PC-3 (cell line): ENCODE measurements around the gene SLC2A2. TPM values are rescaled to one million over a fixed set of nuclear protein-coding genes. Genes with fewer than 3 reads are reported as not detected.

Experiments
- ATAC-seq: fragments of 200-7000 bp; cut with Tn5 transposase; 2 replicates; pipeline ENCODE4 v1.9.1; 2020; ENCODE audit warnings: mild to moderate bottlenecking, moderate library complexity
- BruUV-seq: library from RNA; stranded (reverse); fragments of 400-500 nt; replicated peaks from 2 replicates; lab custom pipeline; 2021; lab: Mats Ljungman, UMichigan
- CTCF ChIA-PET: fragments of 300-600 bp; sonication (Branson Sonifier 250); formaldehyde crosslinking; loops from one replicate; lab custom pipeline; 2022; ENCODE audit warnings: antibody characterized with exemption; lab: Charles Lee
- POLR2A ChIA-PET: fragments of 300-600 bp; sonication (Branson Sonifier 250); formaldehyde crosslinking; loops from one replicate; lab custom pipeline; 2022; ENCODE audit warnings: antibody characterized with exemption; ENCODE audit not compliant: unreplicated experiment; lab: Charles Lee
- DNase-seq: peaks from one replicate; pipeline ENCODE4 v3.0.0-alpha.2; 2015
- H2AFZ ChIP-seq: fragments of 300-600 bp; sonication (generic); 2 replicates; pipeline ENCODE4 v1.6.0; 2016; ENCODE audit warnings: antibody characterized with exemption, low read length
- H3F3A ChIP-seq: fragments of 300-600 bp; sonication (generic); one replicate; pipeline ENCODE4 v1.6.0; 2017; ENCODE audit warnings: antibody characterized with exemption, low read length, control low read depth, mild to moderate bottlenecking; ENCODE audit not compliant: unreplicated experiment
- H3K27ac ChIP-seq: fragments of 300-600 bp; sonication (generic); 2 replicates; pipeline ENCODE4 v1.5.1; 2016; ENCODE audit warnings: mild to moderate bottlenecking, low read length
- H3K27me3 ChIP-seq: fragments of 300-600 bp; sonication (generic); 2 replicates; pipeline ENCODE4 v1.6.1; 2016; ENCODE audit warnings: low read length, mixed read lengths
- H3K36me3 ChIP-seq: fragments of 300-600 bp; sonication (generic); 2 replicates; pipeline ENCODE4 v1.6.1; 2016; ENCODE audit warnings: low read depth, mixed run types, low read length, mixed read lengths
- H3K4me1 ChIP-seq: fragments of 300-600 bp; sonication (generic); 2 replicates; pipeline ENCODE4 v1.5.1; 2016; ENCODE audit warnings: low read length; ENCODE audit not compliant: insufficient read depth
- H3K4me2 ChIP-seq: fragments of 300-600 bp; sonication (generic); 2 replicates; pipeline ENCODE4 v1.6.0; 2016; ENCODE audit warnings: low read length
- H3K4me3 ChIP-seq: fragments of 300-600 bp; sonication (generic); 2 replicates; pipeline ENCODE4 v1.5.1; 2016; ENCODE audit warnings: mild to moderate bottlenecking, low read length, mixed read lengths
- H3K79me2 ChIP-seq: fragments of 300-600 bp; sonication (generic); 2 replicates; pipeline ENCODE4 v1.6.1; 2017; ENCODE audit warnings: low read length, mixed read lengths
- H3K9ac ChIP-seq: fragments of 300-600 bp; sonication (generic); 2 replicates; pipeline ENCODE4 v1.6.0; 2016; ENCODE audit warnings: mild to moderate bottlenecking, low read length
- H3K9me2 ChIP-seq: fragments of 300-600 bp; sonication (generic); replicated peaks from 2 replicates; pipeline ENCODE4 v1.6.1; 2016; ENCODE audit warnings: mixed run types, low read length, mixed read lengths
- H3K9me3 ChIP-seq: fragments of 300-600 bp; sonication (generic); 2 replicates; pipeline ENCODE4 v1.6.1; 2016; ENCODE audit warnings: low read length, mixed read lengths
- H4K20me1 ChIP-seq: fragments of 300-600 bp; sonication (generic); 2 replicates; pipeline ENCODE4 v1.6.1; 2016; ENCODE audit warnings: low read length, mixed read lengths
- EZH2 ChIP-seq: fragments of 300-600 bp; sonication (generic); IDR thresholded peaks from one replicate; pipeline ENCODE4 v1.6.1; 2017; ENCODE audit warnings: antibody characterized with exemption, mild to moderate bottlenecking, low read length; ENCODE audit not compliant: unreplicated experiment
- EZH2phosphoT487 ChIP-seq: fragments of 300-600 bp; sonication (generic); IDR thresholded peaks from 2 replicates; pipeline ENCODE4 v1.6.1; 2018; ENCODE audit warnings: mild to moderate bottlenecking, antibody characterized with exemption, low read length, borderline replicate concordance
- intact Hi-C: fragments of 100-400 bp; cut with micrococcal nuclease; formaldehyde crosslinking; loops from 2 replicates; pipeline ENCODE4 v1.9.0; 2023
- total RNA-seq: library from RNA; depleted of rRNA; stranded (reverse); fragments of >200 nt; gene quantifications from 2 replicates; pipeline ENCODE4 v1.2.3, GENCODE V29; 2014
- TF ChIP-seq, protein P1 (sequence below): fragments of 300-600 bp; sonication (generic); conservative IDR thresholded peaks from 2 replicates; pipeline ENCODE4 v1.5.1; 2017; ENCODE audit warnings: antibody characterized with exemption, low read depth, mild to moderate bottlenecking, low read length

Gene SLC2A2
- total RNA-seq, 1 experiment from 2014 or later = not detected

DNA sequence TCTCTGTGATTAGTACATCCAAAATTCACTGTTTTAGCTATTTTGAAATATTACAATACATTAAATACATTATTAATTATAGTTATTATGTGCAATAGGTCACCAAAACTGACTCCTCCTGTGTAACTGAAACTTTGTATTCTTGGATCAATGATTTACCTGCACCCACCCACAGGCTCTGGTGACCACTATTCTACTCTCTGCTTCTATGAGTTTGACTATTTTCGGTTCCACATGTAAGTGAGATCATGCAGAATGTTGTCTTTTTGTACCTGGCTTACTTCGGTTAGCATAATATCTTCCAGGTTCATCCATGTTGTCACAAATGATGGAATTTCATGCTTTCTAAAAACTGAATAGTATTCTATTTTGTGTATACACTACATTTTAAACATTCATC, 43.8 kb downstream of the SLC2A2 start:
- Histone ChIP-seq H3K27me3 (no peaks in the 10 kb centered on the region), H3K9ac (no peak overlapping the region), H3K9me2 (no peaks in the 10 kb centered on the region), H3K9me3 (no peaks in the 10 kb centered on the region), H3K4me2 (no peak overlapping the region), H3K4me3 (no peak overlapping the region), H3F3A (no peaks in the 10 kb centered on the region), H3K36me3 (no peaks in the 10 kb centered on the region), H2AFZ (no peak overlapping the region), H3K27ac (no peak overlapping the region), H3K4me1 (no peaks in the 10 kb centered on the region), H3K79me2 (no peaks in the 10 kb centered on the region), H4K20me1 (no peaks in the 10 kb centered on the region)
- intact Hi-C loops = no loop called here
- no TSS peak for BruUV-seq
- CTCF ChIA-PET = no interaction called here
- POLR2A ChIA-PET = no interaction called here
- DNase-seq = no peak
- TF ChIP-seq EZH2 = no peak
- no peak for TF ChIP-seq EZH2phosphoT487
- TF ChIP-seq, protein P1, sequence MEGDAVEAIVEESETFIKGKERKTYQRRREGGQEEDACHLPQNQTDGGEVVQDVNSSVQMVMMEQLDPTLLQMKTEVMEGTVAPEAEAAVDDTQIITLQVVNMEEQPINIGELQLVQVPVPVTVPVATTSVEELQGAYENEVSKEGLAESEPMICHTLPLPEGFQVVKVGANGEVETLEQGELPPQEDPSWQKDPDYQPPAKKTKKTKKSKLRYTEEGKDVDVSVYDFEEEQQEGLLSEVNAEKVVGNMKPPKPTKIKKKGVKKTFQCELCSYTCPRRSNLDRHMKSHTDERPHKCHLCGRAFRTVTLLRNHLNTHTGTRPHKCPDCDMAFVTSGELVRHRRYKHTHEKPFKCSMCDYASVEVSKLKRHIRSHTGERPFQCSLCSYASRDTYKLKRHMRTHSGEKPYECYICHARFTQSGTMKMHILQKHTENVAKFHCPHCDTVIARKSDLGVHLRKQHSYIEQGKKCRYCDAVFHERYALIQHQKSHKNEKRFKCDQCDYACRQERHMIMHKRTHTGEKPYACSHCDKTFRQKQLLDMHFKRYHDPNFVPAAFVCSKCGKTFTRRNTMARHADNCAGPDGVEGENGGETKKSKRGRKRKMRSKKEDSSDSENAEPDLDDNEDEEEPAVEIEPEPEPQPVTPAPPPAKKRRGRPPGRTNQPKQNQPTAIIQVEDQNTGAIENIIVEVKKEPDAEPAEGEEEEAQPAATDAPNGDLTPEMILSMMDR = no peak
- ATAC-seq = no peak

DNA sequence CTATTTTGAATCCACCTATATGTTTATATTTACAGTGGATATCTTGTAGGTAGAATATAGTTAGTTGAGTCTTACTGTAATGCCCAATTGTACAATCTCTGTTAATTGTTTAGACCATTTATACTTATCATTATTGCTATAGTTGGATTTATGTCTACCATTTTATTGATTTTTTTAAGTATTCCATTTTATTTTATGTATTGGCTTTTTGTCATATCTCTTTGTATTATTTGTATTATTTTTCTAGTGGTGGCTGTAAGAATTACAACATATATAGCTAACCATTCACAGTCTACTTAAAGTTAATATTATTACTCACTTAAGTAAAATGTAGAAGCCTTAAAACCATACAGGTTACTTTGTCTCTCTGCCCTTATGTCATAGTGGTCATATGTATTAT, 46.1 kb downstream of the SLC2A2 start:
- no peak for ATAC-seq

More for the DNA sequence above, 46.1 kb downstream of the SLC2A2 start:
- DNase-seq = no peak
- TF ChIP-seq EZH2 (no peak), EZH2phosphoT487 (no peak)
- TF ChIP-seq, protein P1 = peak; percentile 37; the same call in 1 of the 2 replicates
- no peaks in the 10 kb centered on the region for H4K20me1 ChIP-seq
- H2AFZ ChIP-seq = no peak overlapping the region
- H3K4me1 ChIP-seq = no peaks in the 10 kb centered on the region
- CTCF ChIA-PET = no interaction called here
- H3K9ac ChIP-seq = no peak overlapping the region
- no peak overlapping the region for H3K4me2 ChIP-seq
- no peaks in the 10 kb centered on the region for H3F3A ChIP-seq
- H3K27ac ChIP-seq = no peak overlapping the region
- H3K27me3 ChIP-seq = no peaks in the 10 kb centered on the region
- no peaks in the 10 kb centered on the region for H3K79me2 ChIP-seq
- no peaks in the 10 kb centered on the region for H3K9me3 ChIP-seq
- POLR2A ChIA-PET = interaction anchor here (0.6 kb wide), 1 partner anchor 349 kb away, joined by 4 read pairs; no protein-coding TSS in a partner anchor
- intact Hi-C loops = no loop called here
- no peaks in the 10 kb centered on the region for H3K9me2 ChIP-seq
- BruUV-seq = no TSS peak
- H3K4me3 ChIP-seq = no peak overlapping the region
- no peaks in the 10 kb centered on the region for H3K36me3 ChIP-seq
